Psoas muscle (tissue), 8 donors: ENCODE results near the gene FGF1. TPM values are rescaled to one million over a fixed set of nuclear protein-coding genes. Genes with fewer than 3 reads are reported as not detected.

ENCODE experiments used
- ATAC-seq, 4 donors: fragments of 200-7000 bp; cut with Tn5 transposase; one replicate each; pipeline ENCODE4 v1.9.1; 2020; ENCODE audit warnings: moderate library complexity in 3 of 4, mild to moderate bottlenecking in 2 of 4
- DNase-seq, 2 donors: peaks; one replicate each; pipeline ENCODE4 v3.0.0-alpha.2; 2020
- H3K27ac ChIP-seq: fragments of 200-600 bp; one replicate; pipeline ENCODE4 v1.8.0; 2022
- H3K27me3 ChIP-seq, 3 donors: fragments of 200-600 bp in 1 of 3; one replicate each; pipeline versions ENCODE4 v1.6.1 to v1.8.0; 2013 to 2022; ENCODE audit warnings: low read length in 2 of 3, mild to moderate bottlenecking in 2 of 3, moderate library complexity in 1 of 3; ENCODE audit not compliant: insufficient read depth in 3 of 3
- H3K36me3 ChIP-seq, 2 donors: fragments of 200-600 bp in 1 of 2; one replicate each; pipeline versions ENCODE4 v1.6.1 to v1.8.0; 2013 to 2022; ENCODE audit warnings: low read depth in 1 of 2, mild to moderate bottlenecking in 1 of 2, moderate library complexity in 1 of 2; ENCODE audit not compliant: insufficient read depth in 1 of 2
- H3K4me1 ChIP-seq: fragments of 200-600 bp; one replicate; pipeline ENCODE4 v1.8.0; 2022
- H3K4me3 ChIP-seq: fragments of 200-600 bp; one replicate; pipeline ENCODE4 v1.8.0; 2022; ENCODE audit warnings: mild to moderate bottlenecking
- H3K9me3 ChIP-seq: fragments of 200-600 bp; one replicate; pipeline ENCODE4 v1.8.0; 2022
- WGBS, 3 donors: extraction: QIAGEN DNeasy Blood & Tissue Kit; methylation state at CpG; one replicate each; pipeline versions ENCODE4 v1.1.6 to v1.1.7; 2013; 5-methylcytosine and 5-hydroxymethylcytosine counted together
- intact Hi-C, 2 donors: fragments of 100-400 bp; cut with DNase I; formaldehyde crosslinking; loops; one replicate each; pipeline versions ENCODE4 v1.11.0 to v1.14.2; 2022
- polyA plus RNA-seq, 3 donors: library from polyadenylated mRNA; stranded (reverse); fragments of 200-250 nt; gene quantifications; one replicate each; pipeline ENCODE4 v1.2.3, GENCODE V29; 2013
- total RNA-seq, 4 donors: library from RNA; stranded (reverse); fragmentation: NEBNext Ultra II Directional in 2 of 4; extraction: Animal tissue kit (Norgen Biotek cat#: 25700) in 2 of 4; gene quantifications; one replicate each; pipeline versions ENCODE4 v1.2.1 to v1.2.4, GENCODE V29; 2021 to 2023
- TF ChIP-seq, protein P1 (sequence below): fragments of 200-600 bp; IDR thresholded peaks from one replicate; pipeline ENCODE4 v1.8.0; 2022; ENCODE audit warnings: antibody characterized with exemption
- donor health status: healthy with polysubstance abuse.
- donor health status: DM: no; HTN: no; CAD: no; lungs with moderate emphysema.
- donor health status: Bipolar disorder and iron deficiency.
- donor health status: healthy.
- donor health status: DM: yes; HTN: yes; CAD: no.
- donor health status: DM: no; HTN: no; CAD: no.
- donor health status: DM: no; HTN: no; CAD: no.
- donor health status: DM: yes; HTN: yes; CAD: no.

FGF1 gene
- total and polyA plus RNA-seq, 7 donors, result 0.34 to 7.1 (median 1.00) TPM

GRCh38 chr5:142549834-142550233 lies 136.1 kb downstream of the FGF1 start:
- Histone ChIP-seq H3K36me3 (no peaks in the 10 kb centered on the region), H3K27ac (no peak overlapping the region), H3K27me3 (peaks cover 0 to 19% (median 0%) of the 10 kb centered on the region in 3 donors), H3K9me3 (no peaks in the 10 kb centered on the region), H3K4me3 (no peak overlapping the region), H3K4me1 (no peaks in the 10 kb centered on the region)
- DNase-seq, result no peak
- TF ChIP-seq, protein P1, sequence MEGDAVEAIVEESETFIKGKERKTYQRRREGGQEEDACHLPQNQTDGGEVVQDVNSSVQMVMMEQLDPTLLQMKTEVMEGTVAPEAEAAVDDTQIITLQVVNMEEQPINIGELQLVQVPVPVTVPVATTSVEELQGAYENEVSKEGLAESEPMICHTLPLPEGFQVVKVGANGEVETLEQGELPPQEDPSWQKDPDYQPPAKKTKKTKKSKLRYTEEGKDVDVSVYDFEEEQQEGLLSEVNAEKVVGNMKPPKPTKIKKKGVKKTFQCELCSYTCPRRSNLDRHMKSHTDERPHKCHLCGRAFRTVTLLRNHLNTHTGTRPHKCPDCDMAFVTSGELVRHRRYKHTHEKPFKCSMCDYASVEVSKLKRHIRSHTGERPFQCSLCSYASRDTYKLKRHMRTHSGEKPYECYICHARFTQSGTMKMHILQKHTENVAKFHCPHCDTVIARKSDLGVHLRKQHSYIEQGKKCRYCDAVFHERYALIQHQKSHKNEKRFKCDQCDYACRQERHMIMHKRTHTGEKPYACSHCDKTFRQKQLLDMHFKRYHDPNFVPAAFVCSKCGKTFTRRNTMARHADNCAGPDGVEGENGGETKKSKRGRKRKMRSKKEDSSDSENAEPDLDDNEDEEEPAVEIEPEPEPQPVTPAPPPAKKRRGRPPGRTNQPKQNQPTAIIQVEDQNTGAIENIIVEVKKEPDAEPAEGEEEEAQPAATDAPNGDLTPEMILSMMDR, result no peak
- intact Hi-C loops, result loop anchor here (5.0 to 10.0 kb wide), 2 partner anchors 228 to 395 kb away; no protein-coding TSS in a partner anchor
- ATAC-seq, result no peak
- 58 to 69% (median 62%) methylated on average over 2 of the region's 2 CpGs for WGBS, 3 donors

DNA sequence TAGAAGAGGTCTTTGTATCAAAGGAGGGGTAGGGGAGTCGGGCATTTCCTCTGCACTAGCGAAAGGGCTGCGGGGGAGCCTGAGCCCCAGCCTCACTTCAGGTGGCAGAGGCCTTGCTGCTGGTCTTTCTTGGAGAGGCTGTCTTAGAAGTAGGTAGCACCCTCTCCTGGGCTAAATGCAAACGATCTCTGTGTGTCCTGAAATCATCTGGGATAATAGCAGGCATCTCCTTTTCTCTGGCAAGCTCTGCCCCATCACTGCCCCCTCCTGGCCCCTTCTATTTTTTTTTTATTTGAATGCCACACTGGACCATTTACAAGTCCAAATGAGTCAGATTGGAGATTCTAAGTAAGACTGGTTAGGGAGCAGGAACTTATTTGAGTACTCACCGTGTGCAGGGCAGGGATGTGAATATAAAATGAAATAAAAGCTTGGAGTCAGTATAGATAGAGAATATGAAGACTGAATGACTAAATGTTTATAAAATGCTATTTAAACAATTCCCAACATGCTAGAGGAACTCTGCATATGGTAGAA lies 137.1 kb downstream of the FGF1 start:
- Histone ChIP-seq H3K27me3 (peaks cover 0 to 19% (median 0%) of the 10 kb centered on the region in 3 donors), H3K36me3 (no peaks in the 10 kb centered on the region), H3K27ac (no peak overlapping the region), H3K4me1 (no peaks in the 10 kb centered on the region), H3K9me3 (no peaks in the 10 kb centered on the region), H3K4me3 (no peak overlapping the region)
- intact Hi-C loops, result loop anchor here in 1 of 2 donors (1.0 to 5.0 kb wide), 2 partner anchors 227 to 397 kb away; no protein-coding TSS in a partner anchor
- peak; percentile 57 to 80 (median 70) for ATAC-seq
- 14 to 22% (median 19%) methylated on average over 5 of the region's 5 CpGs for WGBS, 3 donors
- TF ChIP-seq, protein P1, result peak; percentile 61
- DNase-seq, result no peak

DNA sequence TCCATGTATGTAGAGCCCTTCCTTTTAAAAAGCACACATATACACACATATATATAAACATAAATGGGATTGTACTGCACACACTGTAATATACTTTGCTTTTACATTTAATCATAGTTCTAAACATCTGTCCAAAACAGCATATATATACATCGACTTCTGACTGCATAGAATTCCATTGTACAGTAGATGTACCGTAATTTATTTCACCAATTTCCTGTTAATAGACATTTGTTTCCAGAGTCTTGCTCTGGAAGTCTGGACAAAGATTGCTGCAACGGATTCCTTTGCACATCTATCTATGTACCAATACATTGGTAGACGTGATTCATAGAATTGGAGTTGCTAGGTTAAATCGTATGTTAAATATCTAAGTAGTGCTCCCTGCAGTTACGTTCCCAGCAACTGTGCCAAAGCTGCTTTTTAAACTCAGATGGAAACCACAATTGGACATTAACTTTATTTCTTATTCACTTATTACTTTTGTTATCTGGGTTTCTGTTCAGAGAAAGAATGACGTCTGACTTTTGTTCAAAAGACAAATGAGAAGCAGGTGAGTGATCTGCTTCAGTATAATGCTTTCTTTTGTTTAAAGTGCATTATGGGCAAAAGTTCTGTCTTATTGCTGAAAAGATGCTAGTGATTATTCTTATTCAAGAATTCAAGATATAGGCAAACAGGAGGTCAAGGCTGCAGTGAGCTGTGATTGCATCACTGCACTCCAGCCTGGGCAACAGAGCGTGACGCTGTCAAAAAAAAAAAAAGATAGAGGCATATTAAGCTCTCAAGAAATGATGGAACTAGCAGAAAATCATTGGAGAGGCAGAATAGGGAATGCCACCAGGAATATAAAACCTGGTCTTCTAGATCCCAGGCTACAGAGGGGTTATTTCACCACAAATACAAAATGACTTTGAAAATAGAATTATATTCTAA lies 138.2 kb downstream of the FGF1 start:
- H3K27ac ChIP-seq, result no peak overlapping the region
- H3K9me3 ChIP-seq, result no peaks in the 10 kb centered on the region
- DNase-seq (no peak), ATAC-seq (no peak)
- TF ChIP-seq, protein P1, result no peak
- WGBS, 3 donors, result 86 to 89% (median 89%) methylated on average over 9 of the region's 9 CpGs
- H3K4me3 ChIP-seq, result no peak overlapping the region
- H3K4me1 ChIP-seq, result no peaks in the 10 kb centered on the region
- H3K27me3 ChIP-seq, result peaks cover 0 to 9% (median 0%) of the 10 kb centered on the region in 3 donors
- intact Hi-C loops, result loop anchor here in 1 of 2 donors (1.0 to 5.0 kb wide), 2 partner anchors 225 to 395 kb away; no protein-coding TSS in a partner anchor
- H3K36me3 ChIP-seq, result no peaks in the 10 kb centered on the region

DNA sequence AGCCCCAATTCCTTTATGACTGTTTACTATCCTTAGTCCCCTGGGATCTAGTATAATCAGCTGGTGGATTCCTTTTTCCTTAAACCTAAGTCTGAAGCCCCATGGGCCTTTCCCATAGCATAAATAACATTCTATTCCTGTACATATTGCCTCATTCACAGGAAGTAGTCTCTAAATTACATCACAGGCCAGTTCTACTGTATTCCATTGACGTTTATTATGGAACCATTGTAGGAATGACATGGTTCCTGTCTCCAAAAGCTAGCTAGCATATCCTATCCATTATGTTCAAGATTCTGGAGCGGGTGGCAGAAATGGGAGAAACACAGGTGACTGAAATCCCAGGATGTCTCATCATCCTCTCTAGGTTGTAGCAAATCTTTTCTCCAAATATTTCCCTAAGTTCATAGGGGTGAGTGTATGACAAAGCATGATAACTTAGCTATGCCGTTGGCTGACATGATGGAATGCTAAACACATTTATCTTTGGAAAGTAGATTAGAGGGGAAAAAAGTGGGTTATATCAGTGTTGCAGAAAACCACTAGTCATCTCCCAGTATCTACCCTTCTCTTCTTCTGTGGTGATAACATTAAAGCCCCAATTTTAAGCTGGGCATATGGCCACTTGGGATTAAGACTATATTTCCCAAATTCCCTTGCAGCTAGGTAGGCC lies 140.1 kb downstream of the FGF1 start:
- no peak for ATAC-seq
- intact Hi-C loops, result loop anchor here in 1 of 2 donors (5.0 kb wide), 1 partner anchor 223 kb away; no protein-coding TSS in a partner anchor
- no peaks in the 10 kb centered on the region for H3K4me1 ChIP-seq
- H3K27me3 ChIP-seq, result no peaks in the 10 kb centered on the region
- H3K27ac ChIP-seq, result no peak overlapping the region
- H3K9me3 ChIP-seq, result no peaks in the 10 kb centered on the region
- DNase-seq, result no peak
- H3K4me3 ChIP-seq, result no peak overlapping the region
- TF ChIP-seq, protein P1, result no peak
- 70 to 76% (median 75%) methylated on average over 3 of the region's 3 CpGs for WGBS, 3 donors
- H3K36me3 ChIP-seq, result no peaks in the 10 kb centered on the region
